CD14-positive monocyte (primary cell): Measurements from ENCODE around the gene UBE2I. TPM values are rescaled to one million over a fixed set of nuclear protein-coding genes. Genes with fewer than 3 reads are reported as not detected.

Experiments
- DNase-seq, 3 donors: peaks; one replicate each; pipeline ENCODE4 v3.0.0-alpha.2; 2011 to 2022
- H2AFZ ChIP-seq: 2 replicates; pipeline ENCODE4 v1.6.0; 2012; ENCODE audit warnings: mild to moderate bottlenecking, low read depth, low read length, inconsistent platforms; ENCODE audit not compliant: insufficient read depth, poor library complexity, severe bottlenecking
- H3K27ac ChIP-seq, 2 donors: 1 replicate in 1 of 2; 2 replicates in 1 of 2; pipeline ENCODE4 v1.5.1; 2012 to 2013; ENCODE audit warnings: low read length in 2 of 2, control low read depth in 1 of 2, inconsistent platforms in 1 of 2, low read depth in 1 of 2, mild to moderate bottlenecking in 1 of 2
- H3K27me3 ChIP-seq, 2 donors: one replicate each; pipeline versions ENCODE4 v1.6.0 to v1.6.1; 2011 to 2013; ENCODE audit warnings: low read length in 2 of 2; ENCODE audit not compliant: control insufficient read depth in 2 of 2, insufficient read depth in 2 of 2
- H3K36me3 ChIP-seq, 2 donors: replicated peaks in 1 of 2; 1 replicate in 1 of 2; 2 replicates in 1 of 2; pipeline versions ENCODE4 v1.5.1 to v1.6.1; 2012 to 2013; ENCODE audit warnings: low read length in 2 of 2, control low read depth in 1 of 2, inconsistent platforms in 1 of 2, mild to moderate bottlenecking in 1 of 2; ENCODE audit not compliant: insufficient read depth in 2 of 2, control insufficient read depth in 1 of 2
- H3K4me1 ChIP-seq, 2 donors: 1 replicate in 1 of 2; 2 replicates in 1 of 2; pipeline versions ENCODE4 v1.5.1 to v1.6.1; 2012 to 2013; ENCODE audit warnings: low read length in 2 of 2, control low read depth in 1 of 2, inconsistent platforms in 1 of 2, mild to moderate bottlenecking in 1 of 2, moderate library complexity in 1 of 2; ENCODE audit not compliant: insufficient read depth in 2 of 2, control insufficient read depth in 1 of 2
- H3K4me2 ChIP-seq: replicated peaks from 2 replicates; pipeline ENCODE3; 2012; ENCODE audit warnings: low read length, moderate library complexity, mild to moderate bottlenecking; ENCODE audit not compliant: poor library complexity, severe bottlenecking; ENCODE audit errors: extremely low read depth
- H3K4me3 ChIP-seq, 3 experiments: fragments of 200-600 bp in 1 of 3; sonication (generic) in 1 of 3; replicated peaks in 1 of 3; 1 replicate in 2 of 3; 2 replicates in 1 of 3; pipeline ENCODE4 v1.5.1; 2011 to 2013; ENCODE audit warnings: low read length in 3 of 3, mild to moderate bottlenecking in 3 of 3, control low read depth in 2 of 3, low read depth in 2 of 3, inconsistent platforms in 1 of 3, moderate library complexity in 1 of 3
- H3K79me2 ChIP-seq: 2 replicates; pipeline ENCODE4 v1.6.0; 2012; ENCODE audit warnings: mild to moderate bottlenecking, control low read depth, inconsistent platforms, low read length, moderate library complexity; ENCODE audit not compliant: insufficient read depth
- H3K9ac ChIP-seq: 2 replicates; pipeline ENCODE4 v1.6.0; 2017; ENCODE audit warnings: low read length, mild to moderate bottlenecking; ENCODE audit not compliant: insufficient read depth, poor library complexity, severe bottlenecking
- H3K9me3 ChIP-seq, 2 donors: replicated peaks in 1 of 2; 1 replicate in 1 of 2; 2 replicates in 1 of 2; pipeline versions ENCODE4 v1.5.1 to v1.6.1; 2012 to 2013; ENCODE audit warnings: low read length in 2 of 2, control low read depth in 1 of 2; ENCODE audit not compliant: control insufficient read depth in 1 of 2, insufficient read depth in 1 of 2
- H4K20me1 ChIP-seq: 2 replicates; pipeline ENCODE4 v1.6.0; 2012; ENCODE audit warnings: mild to moderate bottlenecking, low read length, control low read depth, moderate library complexity; ENCODE audit not compliant: insufficient read depth
- H3K27ac Mint-ChIP-seq, 7 donors: one replicate each; pipeline ENCODE4 v1.8.0; 2020; ENCODE audit warnings: mild to moderate bottlenecking in 7 of 7, mixed read lengths in 7 of 7, moderate library complexity in 6 of 7, inconsistent platforms in 2 of 7
- H3K27me3 Mint-ChIP-seq, 3 donors: one replicate each; pipeline ENCODE4 v1.8.0; 2021 to 2022; ENCODE audit warnings: low read depth in 3 of 3, mild to moderate bottlenecking in 3 of 3, mixed read lengths in 3 of 3, moderate library complexity in 3 of 3, inconsistent platforms in 1 of 3
- H3K36me3 Mint-ChIP-seq, 2 donors: one replicate each; pipeline ENCODE4 v1.8.0; 2020; ENCODE audit warnings: mixed read lengths in 2 of 2, inconsistent platforms in 1 of 2, mild to moderate bottlenecking in 1 of 2
- H3K4me1 Mint-ChIP-seq: one replicate; pipeline ENCODE4 v1.8.0; 2020; ENCODE audit warnings: mild to moderate bottlenecking, mixed read lengths
- H3K4me3 Mint-ChIP-seq, 2 donors: one replicate each; pipeline ENCODE4 v1.8.0; 2020; ENCODE audit warnings: mild to moderate bottlenecking in 2 of 2, mixed read lengths in 2 of 2, moderate library complexity in 1 of 2
- H3K9me3 Mint-ChIP-seq, 7 donors: one replicate each; pipeline ENCODE4 v1.8.0; 2020 to 2022; ENCODE audit warnings: mixed read lengths in 7 of 7, mild to moderate bottlenecking in 6 of 7, moderate library complexity in 6 of 7, inconsistent platforms in 2 of 7
- WGBS: methylation state at CpG from one replicate; pipeline ENCODE4 v1.1.5; 2013; ENCODE audit warnings: missing lambda C conversion rate; ENCODE audit not compliant: insufficient coverage; 5-methylcytosine and 5-hydroxymethylcytosine counted together
- intact Hi-C, 2 donors: fragments of 100-400 bp; cut with micrococcal nuclease; formaldehyde crosslinking; loops; one replicate each; pipeline versions ENCODE4 v1.15.0 to v1.15.1; 2023
- polyA plus RNA-seq, 3 donors: library from polyadenylated mRNA; depleted of rRNA in 1 of 3; unstranded in 2 of 3; stranded (reverse) in 1 of 3; fragments of 300-500 nt in 2 of 3; fragments of >200 nt in 1 of 3; fragmentation: Illumina TruSeq in 2 of 3; gene quantifications; 1 replicate in 2 of 3; 2 replicates in 1 of 3; pipeline ENCODE4 v1.2.3, GENCODE V29; 2012 to 2021
- TF ChIP-seq, protein P1 (sequence below): fragments of 200-600 bp; IDR thresholded peaks from one replicate; pipeline ENCODE4 v1.8.0; 2022; ENCODE audit warnings: antibody characterized with exemption, mild to moderate bottlenecking

UBE2I gene
- polyA plus RNA-seq, 3 donors = 76.8 to 112 (median 88.8) TPM

DNA sequence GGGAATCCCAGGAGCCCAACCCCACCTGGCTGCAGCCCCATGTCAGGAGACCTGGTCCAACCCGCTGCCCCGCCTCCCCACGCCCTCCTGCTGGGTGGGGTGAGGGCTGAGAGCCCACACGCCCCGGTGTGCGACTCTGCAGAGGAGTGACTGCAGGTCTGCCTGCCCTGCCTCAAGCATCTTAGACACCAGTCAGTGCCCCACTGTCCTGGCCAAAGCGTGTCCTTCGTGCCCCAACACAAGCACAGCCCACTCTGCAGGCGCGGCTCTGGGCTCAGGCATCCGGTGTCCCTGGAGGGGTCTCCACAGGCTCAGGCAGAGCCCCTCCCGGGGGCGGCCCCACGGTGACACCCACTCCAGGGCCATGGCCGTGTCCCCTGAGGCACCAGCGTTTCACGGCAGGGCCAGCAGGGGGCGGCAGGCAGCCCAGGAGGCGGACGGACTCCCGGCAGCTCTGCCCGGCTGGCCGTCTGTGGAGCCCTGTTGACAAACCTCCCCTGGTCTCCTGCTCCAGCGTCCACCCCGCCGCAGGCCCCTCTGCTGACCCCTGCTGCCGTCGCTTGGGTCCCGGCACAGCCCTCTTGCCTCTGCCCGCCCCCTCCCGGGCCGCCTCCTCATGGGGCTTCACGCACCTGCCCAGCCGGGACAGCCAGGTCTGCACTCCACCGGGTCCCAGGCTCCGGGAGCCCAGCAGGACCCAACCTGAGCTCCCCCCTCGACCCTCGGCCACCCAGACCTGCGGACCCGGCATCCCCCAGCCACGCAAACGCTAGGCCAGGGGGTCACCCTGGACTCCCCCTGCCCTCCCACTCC, 8.6 kb upstream of the UBE2I start:
- Histone ChIP-seq H3K27me3 (peaks cover 0 to 11% of the 10 kb centered on the region in 2 donors), H3K4me1 (peaks cover 11 to 14% of the 10 kb centered on the region in 2 donors), H3K4me2 (peak overlapping the region; percentile 57), H2AFZ (peak overlapping the region; percentile 74), H3K27ac (no peak overlapping the region), H3K9ac (peak overlapping the region; percentile 36), H3K79me2 (no peaks in the 10 kb centered on the region), H3K4me3 (peak overlapping the region in 1 of 3 experiments; percentile 23), H3K9me3 (no peaks in the 10 kb centered on the region), H4K20me1 (no peaks in the 10 kb centered on the region), H3K36me3 (no peaks in the 10 kb centered on the region)
- DNase-seq = peak; percentile 53 to 69 (median 59)
- Mint-ChIP-seq H3K4me3 (peak overlapping the region in 1 of 2 donors; percentile 39), H3K4me1 (peaks cover 23% of the 10 kb centered on the region), H3K27ac (no peak overlapping the region), H3K36me3 (no peaks in the 10 kb centered on the region), H3K27me3 (peaks cover 10 to 26% (median 20%) of the 10 kb centered on the region in 3 donors), H3K9me3 (peaks cover 0 to 2% (median 0%) of the 10 kb centered on the region in 7 donors)
- intact Hi-C loops = loop anchor here in 1 of 2 donors (10.0 kb wide), 1 partner anchor 114 kb away; the partner anchor contains the start of gene UNKL
- WGBS = 19% methylated on average over 39 of the region's 42 CpGs
- TF ChIP-seq, protein P1, sequence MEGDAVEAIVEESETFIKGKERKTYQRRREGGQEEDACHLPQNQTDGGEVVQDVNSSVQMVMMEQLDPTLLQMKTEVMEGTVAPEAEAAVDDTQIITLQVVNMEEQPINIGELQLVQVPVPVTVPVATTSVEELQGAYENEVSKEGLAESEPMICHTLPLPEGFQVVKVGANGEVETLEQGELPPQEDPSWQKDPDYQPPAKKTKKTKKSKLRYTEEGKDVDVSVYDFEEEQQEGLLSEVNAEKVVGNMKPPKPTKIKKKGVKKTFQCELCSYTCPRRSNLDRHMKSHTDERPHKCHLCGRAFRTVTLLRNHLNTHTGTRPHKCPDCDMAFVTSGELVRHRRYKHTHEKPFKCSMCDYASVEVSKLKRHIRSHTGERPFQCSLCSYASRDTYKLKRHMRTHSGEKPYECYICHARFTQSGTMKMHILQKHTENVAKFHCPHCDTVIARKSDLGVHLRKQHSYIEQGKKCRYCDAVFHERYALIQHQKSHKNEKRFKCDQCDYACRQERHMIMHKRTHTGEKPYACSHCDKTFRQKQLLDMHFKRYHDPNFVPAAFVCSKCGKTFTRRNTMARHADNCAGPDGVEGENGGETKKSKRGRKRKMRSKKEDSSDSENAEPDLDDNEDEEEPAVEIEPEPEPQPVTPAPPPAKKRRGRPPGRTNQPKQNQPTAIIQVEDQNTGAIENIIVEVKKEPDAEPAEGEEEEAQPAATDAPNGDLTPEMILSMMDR = peak; percentile 97

DNA sequence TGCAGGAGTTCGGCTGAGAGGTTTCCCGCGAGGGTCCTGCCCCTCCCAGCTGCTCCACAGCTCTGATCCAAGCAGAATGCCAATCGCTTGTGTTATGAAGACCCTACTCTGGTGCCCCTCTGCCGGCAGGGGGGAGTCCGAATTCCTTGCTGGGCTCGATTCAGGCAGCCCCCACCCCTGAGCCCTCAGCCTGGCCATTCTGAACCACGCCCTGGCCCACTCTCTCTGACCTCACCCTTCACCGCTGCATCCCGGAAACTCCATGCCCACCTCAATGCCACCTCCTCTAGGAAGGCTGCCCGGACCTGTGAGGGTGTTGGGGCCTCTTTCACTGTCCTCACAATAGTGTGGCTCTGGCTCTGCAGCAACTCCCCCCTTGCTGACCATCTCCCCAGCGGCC, 7.9 kb upstream of the UBE2I start:
- peaks cover 0 to 2% (median 0%) of the 10 kb centered on the region in 7 donors for H3K9me3 Mint-ChIP-seq
- Histone ChIP-seq H3K27ac (no peak overlapping the region), H3K36me3 (no peaks in the 10 kb centered on the region), H3K9ac (no peak overlapping the region), H4K20me1 (no peaks in the 10 kb centered on the region), H2AFZ (peak overlapping the region; percentile 74), H3K4me2 (no peak overlapping the region), H3K27me3 (peaks cover 0 to 11% of the 10 kb centered on the region in 2 donors), H3K4me3 (no peak overlapping the region), H3K79me2 (no peaks in the 10 kb centered on the region), H3K9me3 (no peaks in the 10 kb centered on the region), H3K4me1 (peaks cover 11 to 14% of the 10 kb centered on the region in 2 donors)
- H3K4me3 Mint-ChIP-seq = peak overlapping the region in 1 of 2 donors; percentile 39
- TF ChIP-seq, protein P1 = no peak
- 87% methylated on average over 9 of the region's 12 CpGs for WGBS
- H3K27ac Mint-ChIP-seq = no peak overlapping the region
- H3K27me3 Mint-ChIP-seq = peaks cover 10 to 26% (median 20%) of the 10 kb centered on the region in 3 donors
- H3K4me1 Mint-ChIP-seq = peaks cover 23% of the 10 kb centered on the region
- intact Hi-C loops = loop anchor here in 1 of 2 donors (10.0 kb wide), 1 partner anchor 113 kb away; the partner anchor contains the start of gene UNKL
- no peak for DNase-seq
- H3K36me3 Mint-ChIP-seq = no peaks in the 10 kb centered on the region
